IPS-20b (cell line): ENCODE data around the gene ZKSCAN5.

Experiments
- H3K27ac ChIP-seq: one replicate; pipeline ENCODE4 v1.5.1; 2013; ENCODE audit warnings: low read length
- H3K27me3 ChIP-seq: 2 replicates; pipeline ENCODE4 v1.6.1; 2013; ENCODE audit warnings: mild to moderate bottlenecking, low read length, inconsistent platforms; ENCODE audit not compliant: insufficient read depth
- H3K36me3 ChIP-seq: 2 replicates; pipeline ENCODE4 v1.6.1; 2013; ENCODE audit warnings: low read depth, mild to moderate bottlenecking, inconsistent platforms, low read length, moderate library complexity; ENCODE audit not compliant: insufficient read depth
- H3K4me1 ChIP-seq: 2 replicates; pipeline ENCODE4 v1.6.1; 2013; ENCODE audit warnings: mild to moderate bottlenecking, control low read depth, inconsistent platforms, low read length, moderate library complexity; ENCODE audit not compliant: insufficient read depth
- H3K4me3 ChIP-seq: 2 replicates; pipeline ENCODE4 v1.5.1; 2013; ENCODE audit warnings: mild to moderate bottlenecking, low read length, inconsistent platforms
- H3K9ac ChIP-seq: 2 replicates; pipeline ENCODE4 v1.6.1; 2013; ENCODE audit warnings: low read depth, mild to moderate bottlenecking, inconsistent platforms, low read length, moderate library complexity
- H3K9me3 ChIP-seq: 2 replicates; pipeline ENCODE4 v1.6.1; 2013; ENCODE audit warnings: mild to moderate bottlenecking, low read depth, low read length, inconsistent platforms; ENCODE audit not compliant: insufficient read depth

Gene ZKSCAN5

DNA sequence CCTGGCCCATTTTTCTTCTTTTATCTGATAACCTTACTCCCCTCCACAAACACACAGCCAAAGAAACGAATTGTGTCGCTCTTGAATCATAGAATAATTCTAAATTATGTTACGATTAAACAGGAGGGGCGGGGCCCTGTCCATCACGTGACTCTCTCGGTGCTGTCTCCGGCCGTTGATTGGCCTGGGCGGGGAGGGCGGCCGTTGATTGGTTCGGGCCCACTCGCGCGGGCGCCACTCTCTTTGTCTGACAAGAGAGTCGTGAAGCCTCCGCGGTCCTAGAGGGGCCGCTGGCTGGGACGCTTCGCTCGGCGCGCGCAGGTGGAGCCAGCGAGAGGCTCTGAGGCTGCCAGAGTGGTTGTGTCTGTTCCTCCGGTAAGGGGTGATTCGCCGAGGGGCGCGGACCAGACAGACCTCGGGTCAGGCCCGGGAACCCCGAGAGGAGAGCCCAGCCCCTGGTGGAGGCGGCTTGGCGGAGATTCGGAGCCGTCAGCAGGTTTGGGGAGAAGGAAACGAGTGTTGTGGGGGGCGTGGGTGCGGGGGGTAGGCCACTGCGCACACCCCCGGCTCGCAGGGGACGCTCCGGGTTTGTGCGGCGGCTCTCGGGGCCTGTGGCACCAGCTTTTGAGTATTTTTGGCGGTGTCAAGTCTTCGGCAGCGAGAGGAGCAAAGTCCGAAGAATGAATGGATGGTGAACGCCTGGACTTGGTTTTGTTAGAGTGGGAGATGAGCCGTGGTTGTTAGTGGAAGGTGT is 31.7 kb upstream of the ZKSCAN5 start, which contains the start of gene ZNF789:
TSS of gene ZNF789 (plus strand) at position 330 of the 754 bp plus-strand sequence. CDS start 3,567 bp downstream, outside the sequence.
- no peaks in the 10 kb centered on the region for H3K9me3 ChIP-seq
- no peaks in the 10 kb centered on the region for H3K4me1 ChIP-seq
- H3K27ac ChIP-seq, result peak within 1 kb of the TSS; percentile 95
- H3K36me3 ChIP-seq, result peaks cover 11% of the 10 kb centered on the region; the same call in 1 of the 2 replicates
- H3K27me3 ChIP-seq, result no peaks in the 10 kb centered on the region
- H3K9ac ChIP-seq, result peak within 1 kb of the TSS; percentile 94
- H3K4me3 ChIP-seq, result peak within 1 kb of the TSS; percentile 86

DNA sequence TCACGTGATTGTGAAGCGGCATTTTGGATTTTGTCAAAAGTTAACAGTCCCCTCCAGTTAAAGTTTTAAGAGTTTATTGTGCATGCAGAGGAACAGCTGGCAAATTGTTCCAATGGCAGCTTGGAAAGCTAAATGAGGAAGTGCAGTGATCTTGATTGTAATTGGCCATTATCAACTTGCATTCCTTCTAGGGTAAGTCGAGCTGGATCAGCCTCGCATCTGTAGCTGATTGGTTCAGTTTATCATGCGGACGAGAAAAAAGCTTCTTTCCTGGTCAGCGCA is 31.2 kb upstream of the ZKSCAN5 start:
- Histone ChIP-seq H3K4me3 (peak overlapping the region; percentile 86), H3K27ac (peak overlapping the region; percentile 41), H3K36me3 (peaks cover 16% of the 10 kb centered on the region; the same call in 1 of the 2 replicates), H3K27me3 (no peaks in the 10 kb centered on the region), H3K9ac (peak overlapping the region; percentile 78; the same call in 1 of the 2 replicates), H3K4me1 (no peaks in the 10 kb centered on the region), H3K9me3 (no peaks in the 10 kb centered on the region)

DNA sequence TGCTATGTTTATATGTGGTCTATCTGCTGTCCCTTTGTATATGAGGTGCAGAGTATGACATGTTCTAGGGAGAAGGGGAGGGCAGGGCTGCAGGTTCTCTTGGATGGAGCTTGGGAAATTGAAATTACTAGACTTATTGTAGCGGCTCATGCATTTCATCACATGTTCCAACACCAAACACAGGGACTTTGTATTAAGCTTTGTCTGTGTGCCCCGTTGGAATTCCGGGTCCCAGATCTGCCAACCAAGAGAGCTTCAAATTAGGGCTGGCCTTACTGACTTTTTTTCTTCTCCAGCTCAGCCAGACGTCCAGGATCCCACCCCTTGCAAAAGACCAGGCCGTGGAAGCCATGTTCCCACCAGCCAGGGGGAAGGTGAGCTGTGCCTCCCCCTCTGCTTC is 28.4 kb upstream of the ZKSCAN5 start:
- Histone ChIP-seq H3K27me3 (no peaks in the 10 kb centered on the region), H3K27ac (no peak overlapping the region), H3K4me1 (no peaks in the 10 kb centered on the region), H3K9me3 (no peaks in the 10 kb centered on the region), H3K36me3 (peaks cover 42% of the 10 kb centered on the region), H3K4me3 (no peak overlapping the region), H3K9ac (no peak overlapping the region)

DNA sequence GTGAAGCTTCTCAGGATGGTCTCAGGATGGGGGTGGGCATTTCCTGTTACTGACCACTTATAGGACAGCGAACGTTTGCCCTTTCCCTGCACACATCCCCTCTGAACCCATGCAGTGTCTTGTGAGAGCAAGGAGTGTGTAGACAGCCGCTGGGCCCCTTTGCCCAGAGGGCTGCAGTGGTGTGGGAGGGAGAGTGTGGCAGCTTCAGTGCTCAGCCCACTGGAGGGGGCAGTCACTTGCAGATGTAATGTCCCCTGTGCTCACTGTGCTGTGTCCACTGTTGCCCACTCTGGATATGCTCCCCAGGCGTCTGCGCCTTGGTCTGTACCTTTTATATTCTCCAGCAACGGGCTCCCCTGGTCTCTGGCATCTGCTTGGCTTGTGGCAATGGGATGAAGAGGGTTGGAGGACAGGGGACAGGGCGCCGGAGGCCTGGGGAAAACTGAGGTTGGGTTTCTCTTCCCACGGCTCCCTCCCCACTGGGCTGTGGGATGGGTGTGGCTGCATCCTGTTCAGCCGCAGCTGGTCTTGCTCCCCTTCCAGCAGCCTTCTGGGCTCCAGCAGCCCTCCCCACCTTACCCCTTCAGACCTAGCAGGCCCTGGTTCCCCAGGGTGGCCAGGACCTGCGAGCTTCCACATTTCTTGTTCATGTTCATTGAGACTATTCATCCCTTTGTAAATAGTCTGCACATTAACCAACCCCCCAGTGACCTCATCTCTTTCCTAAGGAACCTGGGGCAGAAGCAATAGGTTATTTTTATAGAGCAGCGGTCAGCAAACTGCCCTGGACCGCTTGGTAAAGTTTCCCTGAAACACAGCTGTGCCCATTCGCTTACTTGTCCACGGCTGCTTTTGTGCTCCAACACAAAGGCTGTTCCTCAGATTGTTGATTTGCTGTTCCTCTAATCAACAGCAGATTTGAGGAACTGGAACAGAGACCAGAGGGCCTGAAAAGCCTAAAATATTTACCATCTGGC is 25.7 kb upstream of the ZKSCAN5 start:
- Histone ChIP-seq H3K4me3 (no peak overlapping the region), H3K36me3 (peaks cover 59% of the 10 kb centered on the region), H3K9me3 (no peaks in the 10 kb centered on the region)

DNA sequence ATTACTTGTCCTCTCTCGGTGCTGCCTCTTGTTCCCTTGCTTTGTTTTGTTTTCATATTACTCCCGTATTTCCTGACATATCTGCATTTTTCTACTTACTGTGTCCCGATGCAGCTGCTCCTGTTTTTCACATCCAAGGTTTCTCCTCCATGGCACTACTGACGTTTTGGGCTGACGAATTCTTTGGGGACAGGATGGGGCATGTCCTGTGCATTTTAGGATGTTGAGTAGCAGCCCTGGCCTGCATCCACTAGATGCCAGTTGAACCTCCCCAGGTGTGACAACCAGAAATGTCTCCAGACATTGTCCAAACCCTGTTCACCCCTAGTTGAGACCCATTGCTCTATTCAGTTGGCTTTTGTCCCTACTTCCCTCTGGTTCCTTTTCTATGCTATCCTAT is 19.4 kb upstream of the ZKSCAN5 start:
- no peak overlapping the region for H3K9ac ChIP-seq
- H3K27me3 ChIP-seq, result no peaks in the 10 kb centered on the region
- H3K4me3 ChIP-seq, result no peak overlapping the region
- no peak overlapping the region for H3K27ac ChIP-seq
- no peaks in the 10 kb centered on the region for H3K4me1 ChIP-seq
- H3K36me3 ChIP-seq, result peaks cover 31% of the 10 kb centered on the region
- H3K9me3 ChIP-seq, result no peaks in the 10 kb centered on the region

More for the DNA sequence above, 25.7 kb upstream of the ZKSCAN5 start:
- no peaks in the 10 kb centered on the region for H3K4me1 ChIP-seq
- H3K27ac ChIP-seq, result no peak overlapping the region
- H3K27me3 ChIP-seq, result no peaks in the 10 kb centered on the region
- H3K9ac ChIP-seq, result no peak overlapping the region

DNA sequence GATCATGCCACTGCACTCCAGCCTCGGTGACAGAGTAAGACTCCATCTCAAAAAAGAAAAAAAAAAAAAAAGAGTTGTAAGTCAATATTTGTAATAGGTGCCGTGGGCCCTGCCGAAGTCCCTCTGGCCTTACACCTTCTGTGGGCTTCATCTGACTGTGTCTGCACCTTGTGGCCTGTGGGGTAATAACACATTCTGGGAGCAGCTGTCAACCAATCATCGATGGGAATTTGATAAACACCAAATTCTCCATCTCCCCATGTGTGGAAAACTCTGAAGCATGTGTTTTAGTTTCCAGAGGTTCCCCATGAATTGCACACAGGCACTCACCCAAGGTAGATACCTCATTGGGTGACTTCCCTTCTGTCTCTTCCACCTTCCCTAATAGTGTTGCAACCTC is 15.2 kb upstream of the ZKSCAN5 start:
- Histone ChIP-seq H3K4me1 (no peaks in the 10 kb centered on the region), H3K9me3 (peaks cover 16% of the 10 kb centered on the region), H3K27me3 (no peaks in the 10 kb centered on the region), H3K4me3 (no peak overlapping the region), H3K9ac (no peak overlapping the region), H3K36me3 (peaks cover 16% of the 10 kb centered on the region), H3K27ac (no peak overlapping the region)

DNA sequence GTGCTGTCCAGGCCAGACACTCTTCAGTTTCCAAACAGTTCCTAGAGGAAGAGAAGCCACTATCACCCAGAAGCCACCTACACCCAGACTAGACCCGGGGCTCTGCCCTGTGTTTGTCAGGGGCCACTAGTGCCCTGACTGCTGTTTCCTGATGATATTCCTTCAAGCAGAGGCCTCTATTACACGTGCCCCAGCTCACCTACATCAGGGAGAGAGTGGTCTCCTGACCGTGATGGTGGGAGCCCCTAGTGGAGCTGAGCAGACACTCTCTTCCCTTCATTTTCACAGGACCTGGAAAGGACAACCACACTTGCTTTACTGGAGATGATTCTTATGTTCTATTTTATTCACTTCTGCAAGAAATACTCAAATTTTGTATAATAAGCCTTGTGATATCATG is 13.6 kb upstream of the ZKSCAN5 start:
- Histone ChIP-seq H3K9ac (no peak overlapping the region), H3K36me3 (peaks cover 19% of the 10 kb centered on the region), H3K27ac (no peak overlapping the region), H3K9me3 (peaks cover 22% of the 10 kb centered on the region), H3K4me1 (no peaks in the 10 kb centered on the region), H3K27me3 (no peaks in the 10 kb centered on the region), H3K4me3 (no peak overlapping the region)

DNA sequence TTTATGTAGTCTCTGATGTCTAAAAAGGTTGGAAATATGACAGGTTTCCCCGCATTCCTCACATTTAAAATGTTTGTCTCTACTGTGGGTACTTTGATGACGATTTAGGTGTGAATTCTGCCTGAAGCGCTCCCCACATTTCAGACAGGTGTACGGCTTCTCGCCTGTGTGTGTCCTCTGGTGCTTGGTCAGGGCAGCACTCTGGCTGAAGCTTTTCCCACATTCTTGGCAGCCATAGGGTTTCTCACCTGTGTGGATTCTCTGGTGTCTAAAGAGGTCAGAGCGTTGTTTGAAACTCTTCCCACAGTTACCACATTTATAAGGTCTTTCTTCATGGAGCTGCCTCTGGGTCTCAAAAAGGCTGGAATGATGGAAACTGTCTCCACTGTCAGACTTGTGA is 10.6 kb upstream of the ZKSCAN5 start:
- Histone ChIP-seq H3K4me3 (no peak overlapping the region), H3K4me1 (peaks cover 9% of the 10 kb centered on the region), H3K9ac (no peak overlapping the region), H3K27ac (no peak overlapping the region), H3K9me3 (peaks cover 22% of the 10 kb centered on the region), H3K36me3 (peaks cover 33% of the 10 kb centered on the region), H3K27me3 (no peaks in the 10 kb centered on the region)

DNA sequence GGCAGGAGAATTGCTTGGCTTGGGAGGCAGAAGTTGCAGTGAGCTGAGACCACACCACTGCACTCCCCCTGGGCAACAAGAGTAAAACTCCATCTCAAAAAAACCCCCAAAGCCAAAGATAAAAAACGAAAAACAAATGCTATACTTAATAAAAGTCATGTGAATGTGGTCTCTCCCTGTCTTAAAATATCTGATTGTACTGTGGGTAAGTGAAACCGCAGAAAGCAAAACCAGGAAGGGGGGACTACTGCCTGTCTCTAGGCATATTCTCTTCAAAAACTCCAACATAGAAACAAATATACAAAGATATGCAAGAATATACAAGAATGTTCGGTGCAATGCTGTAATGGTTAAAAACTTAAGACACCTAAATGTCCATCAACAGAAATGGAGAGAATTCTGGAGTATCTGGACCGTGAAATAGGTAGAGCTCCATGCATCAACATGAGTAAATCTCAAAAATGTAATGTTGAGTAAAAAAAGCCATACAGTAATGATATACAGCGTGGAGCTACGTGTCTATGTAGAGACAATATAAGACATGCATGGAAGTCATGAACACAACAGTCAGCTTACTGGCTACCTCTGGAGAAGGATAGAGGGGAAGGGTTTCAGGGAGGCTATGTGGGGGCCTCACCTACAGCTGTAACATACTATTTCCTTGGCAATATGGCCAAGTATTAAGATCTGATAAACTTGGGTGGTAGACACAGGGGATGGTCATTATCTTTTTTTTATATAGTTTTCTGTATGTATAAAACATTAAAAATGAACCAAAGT is 6.5 kb upstream of the ZKSCAN5 start:
- Histone ChIP-seq H3K4me1 (peaks cover 9% of the 10 kb centered on the region), H3K27ac (no peak overlapping the region), H3K9me3 (peaks cover 19% of the 10 kb centered on the region), H3K36me3 (peaks cover 29% of the 10 kb centered on the region), H3K27me3 (no peaks in the 10 kb centered on the region), H3K4me3 (peak overlapping the region; percentile 87), H3K9ac (no peak overlapping the region)

DNA sequence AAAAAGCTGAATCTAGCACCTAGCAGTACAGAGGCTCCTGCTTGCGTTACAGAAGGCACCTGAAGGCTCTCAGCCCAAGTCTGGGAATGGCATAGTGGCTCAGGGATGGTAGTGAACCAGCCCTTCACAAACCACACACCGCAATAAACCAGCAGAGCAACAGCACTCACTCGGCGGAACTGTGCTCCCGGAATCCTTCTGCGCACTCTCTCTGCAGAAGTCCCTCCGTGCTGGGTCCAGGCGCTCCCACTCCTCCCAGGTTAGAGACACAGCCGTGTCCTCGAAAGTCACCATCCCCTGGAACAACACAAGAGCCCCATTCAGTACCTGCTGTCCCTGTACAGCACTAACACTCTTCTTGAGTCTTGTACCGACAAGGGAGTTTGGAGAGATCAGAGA is 5.9 kb upstream of the ZKSCAN5 start:
- Histone ChIP-seq H3K9me3 (peaks cover 13% of the 10 kb centered on the region), H3K27me3 (no peaks in the 10 kb centered on the region), H3K9ac (no peak overlapping the region), H3K4me3 (peak overlapping the region; percentile 87), H3K4me1 (peaks cover 9% of the 10 kb centered on the region), H3K27ac (no peak overlapping the region), H3K36me3 (peaks cover 23% of the 10 kb centered on the region)

DNA sequence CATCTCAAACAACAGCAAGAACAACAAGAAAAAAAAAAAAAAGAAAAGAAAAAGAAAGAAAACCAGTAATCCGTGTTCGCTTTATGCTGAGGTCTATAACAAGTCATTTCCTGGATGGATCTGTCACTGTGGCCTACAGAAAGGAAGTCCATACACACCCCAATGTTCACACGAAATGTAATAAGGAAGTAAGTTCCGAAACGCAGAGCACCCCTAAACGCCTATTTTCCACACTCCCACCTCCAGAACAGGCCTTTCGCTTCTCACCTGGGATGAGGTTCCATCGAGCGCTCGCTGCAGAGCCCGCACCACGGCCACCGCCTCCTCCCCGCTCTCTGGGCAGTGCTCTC is 5.1 kb upstream of the ZKSCAN5 start:
- Histone ChIP-seq H3K36me3 (peaks cover 15% of the 10 kb centered on the region), H3K9ac (peak overlapping the region; percentile 86; the same call in 1 of the 2 replicates), H3K4me3 (peak overlapping the region; percentile 87), H3K9me3 (peaks cover 5% of the 10 kb centered on the region), H3K27me3 (no peaks in the 10 kb centered on the region), H3K4me1 (peaks cover 9% of the 10 kb centered on the region), H3K27ac (peak overlapping the region; percentile 16)
